ENCODE data around the gene ZNF627.
"Not testable (repeated sequence)": the region's sequence is repeated elsewhere in the genome, so short reads cannot be mapped to it uniquely, and the experiment has no call there.

Gene ZNF627

DNA sequence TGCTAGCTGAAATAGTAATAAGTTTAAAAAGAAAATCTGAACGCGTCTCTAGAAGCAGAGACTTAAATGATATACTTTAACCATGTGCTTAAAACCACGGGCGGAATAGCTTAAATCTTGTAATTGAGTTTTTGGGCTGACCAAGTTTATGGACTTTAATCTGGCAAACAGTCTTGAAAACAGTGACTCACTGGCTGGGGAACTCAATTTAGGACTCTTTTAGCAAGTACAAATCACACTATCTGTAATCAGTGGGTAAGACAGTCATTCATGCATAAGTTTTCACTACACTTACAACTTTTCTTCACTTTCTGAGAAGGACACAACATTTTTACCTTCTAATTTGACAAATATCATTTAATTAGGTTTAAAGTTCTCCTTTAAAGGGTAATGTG, 26.8 kb downstream of the ZNF627 start:
- Histone ChIP-seq H3K27ac (ENCODE audit: extremely low read depth, low read depth, low read length) (no peak overlapping the region), H3K36me3 (ENCODE audit: control insufficient read depth in 2 of 2, insufficient read depth in 1 of 2, low read length in 2 of 2) (peaks cover 10 to 21% of the 10 kb centered on the region in 2 experiments; a peak in 1 of 3 replicates), H3K9me3 (ENCODE audit: control insufficient read depth, insufficient read depth, low read depth, low read length) (no peaks in the 10 kb centered on the region), H3K4me3 (ENCODE audit: low read depth, low read length) (no peak overlapping the region), H3K4me1 (ENCODE audit: control insufficient read depth, insufficient read depth, low read length) (no peaks in the 10 kb centered on the region)
- ChIA-PET POLR2A (interaction anchor here (0.6 kb wide), 1 partner anchor 14 kb away, joined by 3 read pairs; no protein-coding TSS in a partner anchor), CTCF (no interaction called here)
- TF ChIP-seq ZFP69B (tag by site-specific recombination; IDR thresholded peaks at IDR 0.05) (no peak), OSR2 (tag by site-specific recombination; IDR thresholded peaks at IDR 0.05) (no peak), ZNF530 (tag by site-specific recombination; IDR thresholded peaks at IDR 0.05; ENCODE audit: low read depth) (no peak), IKZF3 (tag by site-specific recombination; IDR thresholded peaks at IDR 0.05) (no peak), ZNF473 (tag by site-specific recombination; IDR thresholded peaks at IDR 0.05) (no peak), ZIC2 (tag by site-specific recombination; IDR thresholded peaks at IDR 0.05) (no peak), ZSCAN23 (tag by site-specific recombination; IDR thresholded peaks at IDR 0.05) (no peak), GLI4 (tag by site-specific recombination; IDR thresholded peaks at IDR 0.05) (no peak)
- TF ChIP-seq, protein P1, sequence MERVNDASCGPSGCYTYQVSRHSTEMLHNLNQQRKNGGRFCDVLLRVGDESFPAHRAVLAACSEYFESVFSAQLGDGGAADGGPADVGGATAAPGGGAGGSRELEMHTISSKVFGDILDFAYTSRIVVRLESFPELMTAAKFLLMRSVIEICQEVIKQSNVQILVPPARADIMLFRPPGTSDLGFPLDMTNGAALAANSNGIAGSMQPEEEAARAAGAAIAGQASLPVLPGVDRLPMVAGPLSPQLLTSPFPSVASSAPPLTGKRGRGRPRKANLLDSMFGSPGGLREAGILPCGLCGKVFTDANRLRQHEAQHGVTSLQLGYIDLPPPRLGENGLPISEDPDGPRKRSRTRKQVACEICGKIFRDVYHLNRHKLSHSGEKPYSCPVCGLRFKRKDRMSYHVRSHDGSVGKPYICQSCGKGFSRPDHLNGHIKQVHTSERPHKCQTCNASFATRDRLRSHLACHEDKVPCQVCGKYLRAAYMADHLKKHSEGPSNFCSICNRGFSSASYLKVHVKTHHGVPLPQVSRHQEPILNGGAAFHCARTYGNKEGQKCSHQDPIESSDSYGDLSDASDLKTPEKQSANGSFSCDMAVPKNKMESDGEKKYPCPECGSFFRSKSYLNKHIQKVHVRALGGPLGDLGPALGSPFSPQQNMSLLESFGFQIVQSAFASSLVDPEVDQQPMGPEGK (tag by site-specific recombination; IDR thresholded peaks at IDR 0.05) = no peak
- TF ChIP-seq, protein P2, sequence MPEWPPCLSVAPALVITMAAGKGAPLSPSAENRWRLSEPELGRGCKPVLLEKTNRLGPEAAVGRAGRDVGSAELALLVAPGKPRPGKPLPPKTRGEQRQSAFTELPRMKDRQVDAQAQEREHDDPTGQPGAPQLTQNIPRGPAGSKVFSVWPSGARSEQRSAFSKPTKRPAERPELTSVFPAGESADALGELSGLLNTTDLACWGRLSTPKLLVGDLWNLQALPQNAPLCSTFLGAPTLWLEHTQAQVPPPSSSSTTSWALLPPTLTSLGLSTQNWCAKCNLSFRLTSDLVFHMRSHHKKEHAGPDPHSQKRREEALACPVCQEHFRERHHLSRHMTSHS (tag by site-specific recombination; IDR thresholded peaks at IDR 0.05) = no peak
- TF ChIP-seq, protein P3, sequence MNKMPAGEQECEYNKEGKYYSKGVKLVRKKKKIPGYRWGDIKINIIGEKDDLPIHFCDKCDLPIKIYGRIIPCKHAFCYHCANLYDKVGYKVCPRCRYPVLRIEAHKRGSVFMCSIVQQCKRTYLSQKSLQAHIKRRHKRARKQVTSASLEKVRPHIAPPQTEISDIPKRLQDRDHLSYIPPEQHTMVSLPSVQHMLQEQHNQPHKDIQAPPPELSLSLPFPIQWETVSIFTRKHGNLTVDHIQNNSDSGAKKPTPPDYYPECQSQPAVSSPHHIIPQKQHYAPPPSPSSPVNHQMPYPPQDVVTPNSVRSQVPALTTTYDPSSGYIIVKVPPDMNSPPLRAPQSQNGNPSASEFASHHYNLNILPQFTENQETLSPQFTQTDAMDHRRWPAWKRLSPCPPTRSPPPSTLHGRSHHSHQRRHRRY (tag by site-specific recombination; IDR thresholded peaks at IDR 0.05) = no peak
- TF ChIP-seq, protein P4, sequence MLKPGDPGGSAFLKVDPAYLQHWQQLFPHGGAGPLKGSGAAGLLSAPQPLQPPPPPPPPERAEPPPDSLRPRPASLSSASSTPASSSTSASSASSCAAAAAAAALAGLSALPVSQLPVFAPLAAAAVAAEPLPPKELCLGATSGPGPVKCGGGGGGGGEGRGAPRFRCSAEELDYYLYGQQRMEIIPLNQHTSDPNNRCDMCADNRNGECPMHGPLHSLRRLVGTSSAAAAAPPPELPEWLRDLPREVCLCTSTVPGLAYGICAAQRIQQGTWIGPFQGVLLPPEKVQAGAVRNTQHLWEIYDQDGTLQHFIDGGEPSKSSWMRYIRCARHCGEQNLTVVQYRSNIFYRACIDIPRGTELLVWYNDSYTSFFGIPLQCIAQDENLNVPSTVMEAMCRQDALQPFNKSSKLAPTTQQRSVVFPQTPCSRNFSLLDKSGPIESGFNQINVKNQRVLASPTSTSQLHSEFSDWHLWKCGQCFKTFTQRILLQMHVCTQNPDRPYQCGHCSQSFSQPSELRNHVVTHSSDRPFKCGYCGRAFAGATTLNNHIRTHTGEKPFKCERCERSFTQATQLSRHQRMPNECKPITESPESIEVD (tag by site-specific recombination; IDR thresholded peaks at IDR 0.05) = no peak
- TF ChIP-seq, protein P5, sequence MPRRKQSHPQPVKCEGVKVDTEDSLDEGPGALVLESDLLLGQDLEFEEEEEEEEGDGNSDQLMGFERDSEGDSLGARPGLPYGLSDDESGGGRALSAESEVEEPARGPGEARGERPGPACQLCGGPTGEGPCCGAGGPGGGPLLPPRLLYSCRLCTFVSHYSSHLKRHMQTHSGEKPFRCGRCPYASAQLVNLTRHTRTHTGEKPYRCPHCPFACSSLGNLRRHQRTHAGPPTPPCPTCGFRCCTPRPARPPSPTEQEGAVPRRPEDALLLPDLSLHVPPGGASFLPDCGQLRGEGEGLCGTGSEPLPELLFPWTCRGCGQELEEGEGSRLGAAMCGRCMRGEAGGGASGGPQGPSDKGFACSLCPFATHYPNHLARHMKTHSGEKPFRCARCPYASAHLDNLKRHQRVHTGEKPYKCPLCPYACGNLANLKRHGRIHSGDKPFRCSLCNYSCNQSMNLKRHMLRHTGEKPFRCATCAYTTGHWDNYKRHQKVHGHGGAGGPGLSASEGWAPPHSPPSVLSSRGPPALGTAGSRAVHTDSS (tag by site-specific recombination; IDR thresholded peaks at IDR 0.05) = no peak

DNA sequence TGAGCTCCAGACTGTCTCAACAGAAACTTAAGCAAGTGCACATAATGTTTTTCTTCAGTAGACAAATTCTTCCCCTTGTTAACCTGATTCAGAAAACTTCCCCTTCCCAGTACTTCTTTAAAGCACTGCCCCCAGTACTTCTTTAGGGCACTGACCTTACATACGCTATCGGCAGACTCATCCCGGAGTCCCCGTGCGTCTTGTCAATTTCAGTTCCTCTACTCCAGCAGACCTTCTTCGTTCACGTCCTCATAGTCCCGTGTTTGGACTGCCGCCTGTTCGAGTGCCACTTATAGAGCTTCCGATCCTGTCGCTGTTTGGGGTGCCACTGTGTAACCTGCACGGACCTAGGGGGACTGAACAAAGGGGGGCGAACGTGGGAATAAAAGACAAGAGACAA, 29.0 kb downstream of the ZNF627 start:
- no peaks in the 10 kb centered on the region for H3K4me1 ChIP-seq (ENCODE audit: control insufficient read depth, insufficient read depth, low read length)
- no peaks in the 10 kb centered on the region for H3K9me3 ChIP-seq (ENCODE audit: control insufficient read depth, insufficient read depth, low read depth, low read length)
- ChIA-PET POLR2A (no interaction called here), CTCF (interaction anchor here (0.6 to 1.1 kb wide), 2 partner anchors 13 to 66 kb away, joined by 3 read pairs; no protein-coding TSS in a partner anchor)
- H3K27ac ChIP-seq (ENCODE audit: extremely low read depth, low read depth, low read length) = no peak overlapping the region
- no peak for TF ChIP-seq ZNF223 (tag by site-specific recombination; IDR thresholded peaks at IDR 0.05)
- no peaks in the 10 kb centered on the region for H3K36me3 ChIP-seq (ENCODE audit: control insufficient read depth in 2 of 2, insufficient read depth in 1 of 2, low read length in 2 of 2)
- H3K4me3 ChIP-seq (ENCODE audit: low read depth, low read length) = no peak overlapping the region

DNA sequence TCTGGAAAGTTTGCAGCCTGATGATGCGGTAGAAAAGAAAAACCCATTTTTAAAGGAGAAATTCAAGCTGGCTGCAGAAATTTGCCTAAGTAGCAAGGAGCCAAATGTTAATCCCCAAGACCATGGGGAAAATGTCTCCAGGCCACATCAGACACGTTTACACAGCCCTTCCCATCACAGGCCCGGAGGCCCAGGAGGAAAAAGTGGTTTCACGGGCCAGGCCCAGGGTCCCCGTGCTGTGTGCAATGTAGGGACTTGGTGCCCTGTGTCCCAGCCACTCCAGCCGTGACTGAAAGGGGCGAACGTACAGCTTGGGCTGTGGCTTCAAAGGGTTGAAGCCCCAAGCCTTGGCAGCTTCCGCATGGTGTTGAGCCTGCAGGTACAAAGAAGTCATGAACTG, 35.9 kb downstream of the ZNF627 start:
- H3K36me3 ChIP-seq (ENCODE audit: control insufficient read depth in 2 of 2, insufficient read depth in 1 of 2, low read length in 2 of 2) = no peaks in the 10 kb centered on the region
- ChIA-PET POLR2A (no interaction called here), CTCF (no interaction called here)

DNA sequence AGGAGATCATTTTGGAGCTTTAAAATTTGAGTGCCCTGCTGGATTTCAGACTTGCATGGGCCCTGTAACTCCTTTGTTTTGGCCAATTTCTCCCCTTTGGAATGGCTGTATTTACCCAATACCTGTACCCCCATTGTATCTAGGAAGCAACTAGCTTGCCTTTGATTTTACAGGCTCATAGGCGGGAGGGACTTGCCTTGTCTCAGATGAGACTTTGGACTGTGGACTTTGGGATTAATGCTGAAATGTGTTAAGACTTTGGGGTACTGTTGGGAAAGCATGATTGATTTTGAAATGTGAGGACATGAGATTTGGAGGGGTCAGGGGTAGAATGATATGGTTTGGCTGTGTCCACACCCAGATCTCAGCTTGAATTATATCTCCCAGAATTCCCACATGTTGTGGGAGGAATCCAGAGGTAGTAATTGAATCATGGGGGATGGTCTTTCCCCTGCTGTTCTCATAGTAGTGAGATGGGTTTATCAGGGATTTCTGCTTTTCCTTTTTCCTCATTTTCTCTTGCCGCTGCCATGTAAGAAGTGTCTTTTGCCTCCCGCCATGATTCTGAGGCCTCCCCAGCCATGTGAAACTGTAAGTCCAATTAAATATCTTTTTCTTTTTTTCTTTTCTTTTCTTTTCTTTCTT, 36.9 kb downstream of the ZNF627 start:
- POLR2A ChIA-PET; H3K36me3 ChIP-seq (ENCODE audit: control insufficient read depth in 2 of 2, insufficient read depth in 1 of 2, low read length in 2 of 2); H3K9me3 ChIP-seq (ENCODE audit: control insufficient read depth, insufficient read depth, low read depth, low read length); H3K4me3 ChIP-seq (ENCODE audit: low read depth, low read length); H3K27ac ChIP-seq (ENCODE audit: extremely low read depth, low read depth, low read length); CTCF ChIA-PET; H3K4me1 ChIP-seq (ENCODE audit: control insufficient read depth, insufficient read depth, low read length): not testable (repeated sequence)

More for the DNA sequence above, 35.9 kb downstream of the ZNF627 start:
- TF ChIP-seq ZEB2 (tag by site-specific recombination; IDR thresholded peaks at IDR 0.05) (no peak), SALL2 (tag by site-specific recombination; IDR thresholded peaks at IDR 0.05; ENCODE audit: borderline replicate concordance) (no peak), ZNF776 (tag by site-specific recombination; IDR thresholded peaks at IDR 0.05; ENCODE audit: borderline replicate concordance) (no peak), TRIM28 (IDR thresholded peaks at IDR 0.05; ENCODE audit: borderline replicate concordance, low read length) (peak; percentile 28; the same call in 1 of the 2 replicates), ZNF292 (tag by site-specific recombination; IDR thresholded peaks at IDR 0.05; ENCODE audit: borderline replicate concordance, low read depth) (no peak), ZNF19 (tag by site-specific recombination; IDR thresholded peaks at IDR 0.05; ENCODE audit: low read depth) (no peak), ZNF585B (tag by site-specific recombination; IDR thresholded peaks at IDR 0.05) (peak; percentile 87), SETDB1 (IDR thresholded peaks at IDR 0.05; ENCODE audit: insufficient read length, low read length) (peak; percentile 31)
- no peaks in the 10 kb centered on the region for H3K9me3 ChIP-seq (ENCODE audit: control insufficient read depth, insufficient read depth, low read depth, low read length)
- no peaks in the 10 kb centered on the region for H3K4me1 ChIP-seq (ENCODE audit: control insufficient read depth, insufficient read depth, low read length)
- H3K4me3 ChIP-seq (ENCODE audit: low read depth, low read length) = no peak overlapping the region
- no peak overlapping the region for H3K27ac ChIP-seq (ENCODE audit: extremely low read depth, low read depth, low read length)
